CD4-positive, alpha-beta T cell (primary cell): ENCODE results near the gene CAD. TPM values are rescaled to one million over a fixed set of nuclear protein-coding genes. Genes with fewer than 3 reads are reported as not detected.

Source experiments
- ATAC-seq: fragments of 200-7000 bp; cut with Tn5 transposase; one replicate; pipeline ENCODE4 v1.10.0; 2022; ENCODE audit warnings: mild to moderate bottlenecking; ENCODE audit not compliant: poor library complexity
- CTCF ChIA-PET: fragments of 350-600 bp; sonication (Branson Sonifier 250); formaldehyde crosslinking; loops from one replicate; lab custom pipeline; 2021; ENCODE audit warnings: antibody characterized with exemption, inconsistent platforms; lab: Charles Lee
- POLR2A ChIA-PET: fragments of 350-600 bp; sonication (Branson Sonifier 250); formaldehyde crosslinking; loops from one replicate; lab custom pipeline; 2021; ENCODE audit warnings: antibody characterized with exemption, inconsistent platforms; lab: Charles Lee
- DNase-seq, 14 experiments: peaks; one replicate each; pipeline ENCODE4 v3.0.0-alpha.2; 2013 to 2020; ENCODE audit warnings: mixed read lengths in 2 of 14
- H3K27ac ChIP-seq, 2 donors: one replicate each; pipeline versions ENCODE4 v1.5.1 to v1.7.0; 2013; ENCODE audit warnings: low read length in 2 of 2, low read depth in 1 of 2, mild to moderate bottlenecking in 1 of 2
- H3K27me3 ChIP-seq, 2 experiments: 1 replicate in 1 of 2; 2 replicates in 1 of 2; pipeline versions ENCODE4 v1.6.1 to v1.7.0; 2013; ENCODE audit warnings: low read length in 2 of 2, control low read depth in 1 of 2, mild to moderate bottlenecking in 1 of 2, moderate library complexity in 1 of 2; ENCODE audit not compliant: insufficient read depth in 2 of 2, control insufficient read depth in 1 of 2
- H3K36me3 ChIP-seq: one replicate; pipeline ENCODE4 v1.6.1; 2013; ENCODE audit warnings: low read length, control low read depth; ENCODE audit not compliant: insufficient read depth
- H3K4me1 ChIP-seq: one replicate; pipeline ENCODE4 v1.6.1; 2013; ENCODE audit warnings: low read length, control low read depth; ENCODE audit not compliant: insufficient read depth
- H3K4me3 ChIP-seq: one replicate; pipeline ENCODE4 v1.5.1; 2013; ENCODE audit warnings: mild to moderate bottlenecking, low read length, moderate library complexity
- H3K9me3 ChIP-seq, 2 experiments: 1 replicate in 1 of 2; 2 replicates in 1 of 2; pipeline versions ENCODE4 v1.6.1 to v1.7.0; 2013; ENCODE audit warnings: low read length in 2 of 2, mild to moderate bottlenecking in 2 of 2, control low read depth in 1 of 2, moderate library complexity in 1 of 2; ENCODE audit not compliant: control insufficient read depth in 1 of 2, insufficient read depth in 1 of 2
- H3K27ac Mint-ChIP-seq: one replicate; pipeline ENCODE4 v1.8.0; 2020; ENCODE audit warnings: mixed read lengths
- H3K27me3 Mint-ChIP-seq: one replicate; pipeline ENCODE4 v1.8.0; 2021; ENCODE audit warnings: mixed read lengths
- H3K36me3 Mint-ChIP-seq: one replicate; pipeline ENCODE4 v1.8.0; 2021; ENCODE audit warnings: low read depth, mixed read lengths
- H3K4me1 Mint-ChIP-seq: one replicate; pipeline ENCODE4 v1.8.0; 2021; ENCODE audit warnings: low read depth, mixed read lengths
- H3K4me3 Mint-ChIP-seq: one replicate; pipeline ENCODE4 v1.8.0; 2020; ENCODE audit warnings: mild to moderate bottlenecking, mixed read lengths
- H3K9me3 Mint-ChIP-seq: one replicate; pipeline ENCODE4 v1.8.0; 2020; ENCODE audit warnings: mixed read lengths
- CTCF ChIP-seq: fragments of 200-600 bp; IDR thresholded peaks from one replicate; pipeline ENCODE4 v1.8.0; 2022; ENCODE audit warnings: antibody characterized with exemption, mild to moderate bottlenecking
- intact Hi-C, 2 experiments: fragments of 100-400 bp; cut with DNase I in 1 of 2; cut with micrococcal nuclease in 1 of 2; formaldehyde crosslinking; loops; one replicate each; pipeline versions ENCODE4 v1.15.1 to v1.9.0; 2023 to 2025; cut with DNase I, micrococcal nuclease
- total RNA-seq, 174 experiments: library from RNA in 2 of 174; stranded (reverse) in 2 of 174; gene quantifications; one replicate each; pipeline ENCODE4 v1.2.3 and lab custom pipeline; 2021 to 2026

The CAD gene
- total RNA-seq, 2 experiments from 2014 or later, result 20.0 to 20.3 TPM

GRCh38 chr2:27284996-27285395, 67.8 kb downstream of the CAD start:
- DNase-seq, result no peak
- Mint-ChIP-seq H3K4me1 (no peaks in the 10 kb centered on the region), H3K36me3 (no peaks in the 10 kb centered on the region), H3K9me3 (no peaks in the 10 kb centered on the region), H3K4me3 (no peak overlapping the region), H3K27ac (no peak overlapping the region), H3K27me3 (peaks cover 33% of the 10 kb centered on the region)
- peaks cover 0 to 6% of the 10 kb centered on the region in 2 experiments for H3K27me3 ChIP-seq
- TF ChIP-seq CTCF, result no peak
- H3K4me3 ChIP-seq, result no peak overlapping the region
- no peaks in the 10 kb centered on the region for H3K4me1 ChIP-seq
- ChIA-PET POLR2A (no interaction called here), CTCF (interaction anchor here (1.3 kb wide), 1 partner anchor 18 kb away, joined by 4 read pairs; no protein-coding TSS in a partner anchor)
- H3K36me3 ChIP-seq, result no peaks in the 10 kb centered on the region
- H3K9me3 ChIP-seq, result no peaks in the 10 kb centered on the region
- H3K27ac ChIP-seq, result no peak overlapping the region
- intact Hi-C loops, result loop anchor here in 1 of 2 experiments (10.0 kb wide), 1 partner anchor 440 kb away; the partner anchor contains the start of gene DPYSL5
- no peak for ATAC-seq

DNA sequence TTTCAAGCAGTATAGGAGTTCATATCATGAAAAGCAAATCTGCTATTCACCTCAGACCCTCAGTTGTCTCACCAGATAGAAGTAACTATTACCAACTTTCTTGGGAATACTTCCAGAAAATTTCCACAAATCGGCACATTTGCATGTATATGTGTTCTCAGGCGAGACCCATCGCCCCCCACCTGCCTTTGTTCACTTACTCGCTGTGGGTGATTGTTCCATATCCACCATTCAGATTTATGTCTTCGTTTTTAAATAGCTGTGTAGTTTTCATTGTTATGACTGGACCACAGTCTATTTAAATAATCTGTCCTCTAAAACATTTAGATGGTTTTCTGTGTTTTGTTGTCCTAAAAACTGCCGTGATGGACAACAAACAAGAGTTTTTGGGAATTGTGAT, 68.3 kb downstream of the CAD start:
- no peak overlapping the region for H3K27ac Mint-ChIP-seq
- no peaks in the 10 kb centered on the region for H3K9me3 Mint-ChIP-seq
- H3K4me1 Mint-ChIP-seq, result no peaks in the 10 kb centered on the region
- ATAC-seq (no peak), DNase-seq (no peak)
- Histone ChIP-seq H3K4me3 (no peak overlapping the region), H3K27ac (no peak overlapping the region), H3K4me1 (no peaks in the 10 kb centered on the region), H3K9me3 (no peaks in the 10 kb centered on the region), H3K36me3 (no peaks in the 10 kb centered on the region), H3K27me3 (peaks cover 0 to 6% of the 10 kb centered on the region in 2 experiments)
- intact Hi-C loops, result loop anchor here in 1 of 2 experiments (10.0 kb wide), 1 partner anchor 441 kb away; the partner anchor contains the start of gene DPYSL5
- CTCF ChIA-PET, result no interaction called here
- TF ChIP-seq CTCF, result no peak
- no peak overlapping the region for H3K4me3 Mint-ChIP-seq
- no peaks in the 10 kb centered on the region for H3K36me3 Mint-ChIP-seq
- POLR2A ChIA-PET, result no interaction called here
- peaks cover 31% of the 10 kb centered on the region for H3K27me3 Mint-ChIP-seq

- Histone ChIP-seq H3K27ac (no peak overlapping the region), H3K36me3 (no peaks in the 10 kb centered on the region), H3K9me3 (no peaks in the 10 kb centered on the region), H3K4me3 (no peak overlapping the region), H3K27me3 (peaks cover 6% of the 10 kb centered on the region in 2 experiments), H3K4me1 (no peaks in the 10 kb centered on the region)
- H3K9me3 Mint-ChIP-seq, result no peaks in the 10 kb centered on the region
- no peak for ATAC-seq
- no peak overlapping the region for H3K4me3 Mint-ChIP-seq
- CTCF ChIA-PET, result interaction anchor here (1.4 to 1.5 kb wide), 2 partner anchors 9 to 15 kb away, joined by 4 to 5 read pairs; no protein-coding TSS in a partner anchor
- no peaks in the 10 kb centered on the region for H3K4me1 Mint-ChIP-seq
- H3K27me3 Mint-ChIP-seq, result peaks cover 20% of the 10 kb centered on the region
- intact Hi-C loops, result loop anchor here in 1 of 2 experiments (10.0 kb wide), 1 partner anchor 444 kb away; the partner anchor contains the start of gene DPYSL5
- TF ChIP-seq CTCF, result no peak
- no peaks in the 10 kb centered on the region for H3K36me3 Mint-ChIP-seq
- H3K27ac Mint-ChIP-seq, result no peak overlapping the region
- POLR2A ChIA-PET, result no interaction called here
- no peak for DNase-seq
Observed at GRCh38 chr2:27288610-27289009, 71.4 kb downstream of the CAD start.
